ENCODE results near the gene TXNRD2.
"Not testable (repeated sequence)": the region's sequence is repeated elsewhere in the genome, so short reads cannot be mapped to it uniquely, and the experiment has no call there.

The TXNRD2 gene

GRCh38 chr22:19919701-19920363 is 21.8 kb downstream of the TXNRD2 start:
- DNase-seq = no peak

- DNase-seq = no peak
Observed at GRCh38 chr22:19918332-19919106, 23.1 kb downstream of the TXNRD2 start.

GRCh38 chr22:19917389-19918138 is 24.1 kb downstream of the TXNRD2 start:
- no peak for DNase-seq

- no peak for DNase-seq
Observed at GRCh38 chr22:19916941-19917340, 24.7 kb downstream of the TXNRD2 start.

- no peak for DNase-seq
Observed at GRCh38 chr22:19916006-19916405, 25.6 kb downstream of the TXNRD2 start.

GRCh38 chr22:19915287-19915954 is 26.2 kb downstream of the TXNRD2 start:
- no peak for DNase-seq

- DNase-seq = no peak
Observed at GRCh38 chr22:19914201-19914943, 27.2 kb downstream of the TXNRD2 start.

GRCh38 chr22:19913337-19913936 is 28.2 kb downstream of the TXNRD2 start:
- no peak for DNase-seq

- no peak for DNase-seq
Observed at GRCh38 chr22:19912271-19912999, 29.2 kb downstream of the TXNRD2 start.

GRCh38 chr22:19911540-19912270 is 29.9 kb downstream of the TXNRD2 start:
- DNase-seq = no peak

- no peak for DNase-seq
Observed at GRCh38 chr22:19910180-19910744, 31.4 kb downstream of the TXNRD2 start.

GRCh38 chr22:19909350-19910179 is 32.1 kb downstream of the TXNRD2 start:
- DNase-seq = peak; percentile 87 to 89

- not testable (repeated sequence) for DNase-seq
Observed at GRCh38 chr22:19907902-19908301, 33.7 kb downstream of the TXNRD2 start.

- DNase-seq = not testable (repeated sequence)
Observed at GRCh38 chr22:19906864-19907263, 34.8 kb downstream of the TXNRD2 start.

GRCh38 chr22:19905347-19906276 is 36.0 kb downstream of the TXNRD2 start:
- DNase-seq = no peak

- DNase-seq = no peak
Observed at GRCh38 chr22:19904935-19905334, 36.7 kb downstream of the TXNRD2 start.

- DNase-seq = no peak
Observed at GRCh38 chr22:19904174-19904856, 37.3 kb downstream of the TXNRD2 start.
